Astrocyte of the cerebellum (primary cell): ENCODE results near the gene KCTD5.

Source experiments
- DNase-seq: peaks from one replicate; pipeline ENCODE4 v3.0.0-alpha.2; 2011; ENCODE audit warnings: low read depth
- H3K4me3 ChIP-seq: 2 replicates; pipeline ENCODE4 v1.5.1; 2011; ENCODE audit warnings: mild to moderate bottlenecking, low read depth, low read length, moderate library complexity
- in situ Hi-C: cut with HindIII; loops from 2 replicates; pipeline ENCODE4 v1.10.0; 2017; ENCODE audit warnings: low sequenced_read_pairs
- TF ChIP-seq, protein P1 (sequence below): IDR thresholded peaks from 2 replicates; pipeline ENCODE4 v1.5.1; 2012; ENCODE audit warnings: low read length, low read depth, moderate library complexity, mild to moderate bottlenecking; ENCODE audit errors: missing control alignments

Gene KCTD5

DNA sequence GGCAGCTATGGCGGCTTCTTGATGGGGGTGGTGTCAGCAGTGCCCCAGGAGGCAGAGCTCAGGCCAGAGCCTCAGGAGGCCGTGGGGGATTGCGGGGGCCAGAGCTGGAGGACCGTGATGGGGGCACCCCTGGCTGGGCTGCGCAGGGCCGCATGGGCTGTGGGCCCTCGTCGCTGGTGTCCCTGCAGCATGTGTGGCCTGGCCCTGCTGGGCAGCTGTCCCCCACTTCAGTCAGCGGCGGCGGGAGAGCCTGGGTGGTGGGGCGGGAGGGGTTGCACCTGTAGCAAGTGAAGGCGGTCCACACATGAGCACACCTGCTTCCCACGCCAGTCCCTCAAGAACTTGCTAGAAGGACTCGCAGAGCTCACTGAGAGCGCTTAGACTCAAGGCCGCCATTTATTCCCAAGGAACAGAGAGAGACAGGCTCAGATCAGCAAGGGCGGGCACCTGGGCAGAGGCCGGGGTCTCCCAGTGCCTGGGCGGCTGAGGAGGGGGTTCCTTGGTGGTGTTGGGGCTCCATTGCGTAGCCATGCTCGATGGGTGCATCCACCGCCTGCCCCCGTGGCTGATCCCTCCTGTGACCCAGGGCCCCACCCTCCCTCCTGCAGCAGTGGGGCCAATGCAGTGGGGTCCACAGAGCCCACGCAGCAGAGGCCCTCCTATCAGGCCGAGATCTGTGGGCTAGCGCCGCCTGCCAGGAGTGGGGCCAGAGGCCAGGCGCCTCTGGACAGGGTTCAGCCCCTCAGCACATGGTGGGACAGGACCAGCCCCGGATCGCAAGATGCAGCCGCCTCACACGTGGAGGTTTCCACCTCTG is 22.1 kb downstream of the KCTD5 start:
- no peak for DNase-seq
- TF ChIP-seq, protein P1, sequence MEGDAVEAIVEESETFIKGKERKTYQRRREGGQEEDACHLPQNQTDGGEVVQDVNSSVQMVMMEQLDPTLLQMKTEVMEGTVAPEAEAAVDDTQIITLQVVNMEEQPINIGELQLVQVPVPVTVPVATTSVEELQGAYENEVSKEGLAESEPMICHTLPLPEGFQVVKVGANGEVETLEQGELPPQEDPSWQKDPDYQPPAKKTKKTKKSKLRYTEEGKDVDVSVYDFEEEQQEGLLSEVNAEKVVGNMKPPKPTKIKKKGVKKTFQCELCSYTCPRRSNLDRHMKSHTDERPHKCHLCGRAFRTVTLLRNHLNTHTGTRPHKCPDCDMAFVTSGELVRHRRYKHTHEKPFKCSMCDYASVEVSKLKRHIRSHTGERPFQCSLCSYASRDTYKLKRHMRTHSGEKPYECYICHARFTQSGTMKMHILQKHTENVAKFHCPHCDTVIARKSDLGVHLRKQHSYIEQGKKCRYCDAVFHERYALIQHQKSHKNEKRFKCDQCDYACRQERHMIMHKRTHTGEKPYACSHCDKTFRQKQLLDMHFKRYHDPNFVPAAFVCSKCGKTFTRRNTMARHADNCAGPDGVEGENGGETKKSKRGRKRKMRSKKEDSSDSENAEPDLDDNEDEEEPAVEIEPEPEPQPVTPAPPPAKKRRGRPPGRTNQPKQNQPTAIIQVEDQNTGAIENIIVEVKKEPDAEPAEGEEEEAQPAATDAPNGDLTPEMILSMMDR, result no peak
- in situ Hi-C loops, result no loop called here
- no peak overlapping the region for H3K4me3 ChIP-seq

DNA sequence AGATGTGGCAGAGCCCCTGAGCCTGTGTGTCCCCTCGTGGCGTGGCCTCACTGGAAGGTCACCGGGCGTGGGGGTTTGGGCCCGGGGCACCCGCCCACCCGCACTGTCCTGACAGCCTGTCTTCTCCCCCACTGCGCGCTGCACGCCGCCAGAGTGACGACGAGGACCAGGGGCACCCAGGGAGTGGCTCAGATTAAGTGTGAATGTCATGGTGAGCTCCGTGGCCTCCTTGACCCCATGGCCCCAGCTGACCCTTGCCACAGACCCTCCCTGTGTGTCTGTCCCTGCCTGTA is 22.6 kb downstream of the KCTD5 start:
- no peak overlapping the region for H3K4me3 ChIP-seq
- no peak for DNase-seq
- TF ChIP-seq, protein P1, result no peak
- in situ Hi-C loops, result no loop called here

DNA sequence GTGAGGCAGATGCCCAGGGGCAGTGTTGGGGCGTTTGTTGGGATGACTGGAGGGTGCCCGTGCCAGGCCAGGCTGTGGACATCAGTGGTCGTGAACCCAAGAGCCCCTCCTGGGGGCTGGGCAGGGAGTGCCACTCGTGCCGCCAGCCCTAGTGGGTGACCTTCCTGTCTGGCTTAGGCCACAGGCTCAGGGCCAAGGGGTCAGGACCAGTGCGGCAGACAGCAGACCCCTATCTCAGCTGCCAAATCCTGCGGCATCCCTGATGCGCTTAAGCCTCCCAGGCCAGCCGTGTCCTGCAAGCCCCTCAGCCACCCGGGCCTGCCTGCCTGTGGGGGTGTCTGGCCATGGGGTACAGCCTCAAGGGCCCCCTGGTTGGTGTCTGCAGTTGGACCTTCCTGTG is 23.0 kb downstream of the KCTD5 start:
- DNase-seq, result no peak
- TF ChIP-seq, protein P1, result no peak
- in situ Hi-C loops, result no loop called here
- no peak overlapping the region for H3K4me3 ChIP-seq

DNA sequence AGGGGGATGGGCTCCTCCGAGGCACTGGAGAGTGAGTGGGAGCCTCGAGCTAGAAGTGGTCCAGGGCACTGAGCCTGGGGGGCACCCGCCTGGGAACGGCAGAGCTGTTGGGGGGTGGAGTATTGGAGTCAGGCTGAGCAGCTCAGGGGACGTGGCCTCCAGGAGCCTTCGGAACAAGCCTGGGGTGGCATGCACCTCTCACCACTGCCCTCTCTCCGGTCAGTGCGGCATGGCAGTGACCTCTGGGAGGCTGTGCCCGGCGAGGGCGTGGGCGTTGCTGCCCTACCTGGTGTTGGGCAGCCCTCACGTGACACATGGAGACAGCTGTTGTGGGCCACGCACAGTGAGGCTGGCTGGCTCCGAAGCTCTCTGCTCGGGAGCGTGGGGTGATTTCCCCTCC is 23.8 kb downstream of the KCTD5 start:
- H3K4me3 ChIP-seq, result no peak overlapping the region
- in situ Hi-C loops, result no loop called here
- TF ChIP-seq, protein P1, result no peak
- no peak for DNase-seq

DNA sequence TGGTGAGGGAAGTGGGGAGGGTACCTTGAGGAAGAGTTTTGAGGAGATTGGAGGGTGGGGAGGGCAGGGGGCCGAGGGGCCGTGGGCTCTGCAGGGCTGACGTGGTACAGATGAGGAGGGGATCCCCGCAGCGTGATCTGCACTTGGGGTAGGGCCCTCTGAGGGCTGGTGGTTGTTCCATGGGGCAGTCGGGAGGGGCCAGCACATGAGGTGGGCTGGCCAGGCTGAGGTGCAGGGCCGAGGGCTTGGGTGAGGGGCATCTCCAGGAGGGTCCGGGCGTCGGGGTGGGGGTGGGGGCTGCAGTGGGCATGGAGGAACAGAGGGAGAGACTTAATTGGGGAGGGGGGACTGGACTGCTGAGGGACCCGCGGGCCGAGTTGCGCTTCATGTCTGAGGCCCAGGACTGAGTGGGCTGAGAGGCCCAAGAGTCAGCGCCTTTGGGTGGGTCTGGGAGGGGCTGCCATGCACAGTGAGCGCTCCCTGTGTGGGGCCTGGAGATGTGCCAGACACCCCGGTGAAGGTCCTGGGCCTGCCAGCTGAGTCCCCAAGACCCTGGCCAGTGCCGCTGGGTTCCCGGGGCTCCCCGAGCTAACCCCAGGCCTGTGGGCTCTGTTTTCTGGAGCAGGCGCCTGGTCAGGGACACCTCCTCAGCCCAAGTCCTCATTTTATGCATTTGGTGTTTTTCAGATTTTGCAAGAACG is 24.4 kb downstream of the KCTD5 start:
- H3K4me3 ChIP-seq, result no peak overlapping the region
- in situ Hi-C loops, result no loop called here
- DNase-seq, result no peak
- TF ChIP-seq, protein P1, result no peak

DNA sequence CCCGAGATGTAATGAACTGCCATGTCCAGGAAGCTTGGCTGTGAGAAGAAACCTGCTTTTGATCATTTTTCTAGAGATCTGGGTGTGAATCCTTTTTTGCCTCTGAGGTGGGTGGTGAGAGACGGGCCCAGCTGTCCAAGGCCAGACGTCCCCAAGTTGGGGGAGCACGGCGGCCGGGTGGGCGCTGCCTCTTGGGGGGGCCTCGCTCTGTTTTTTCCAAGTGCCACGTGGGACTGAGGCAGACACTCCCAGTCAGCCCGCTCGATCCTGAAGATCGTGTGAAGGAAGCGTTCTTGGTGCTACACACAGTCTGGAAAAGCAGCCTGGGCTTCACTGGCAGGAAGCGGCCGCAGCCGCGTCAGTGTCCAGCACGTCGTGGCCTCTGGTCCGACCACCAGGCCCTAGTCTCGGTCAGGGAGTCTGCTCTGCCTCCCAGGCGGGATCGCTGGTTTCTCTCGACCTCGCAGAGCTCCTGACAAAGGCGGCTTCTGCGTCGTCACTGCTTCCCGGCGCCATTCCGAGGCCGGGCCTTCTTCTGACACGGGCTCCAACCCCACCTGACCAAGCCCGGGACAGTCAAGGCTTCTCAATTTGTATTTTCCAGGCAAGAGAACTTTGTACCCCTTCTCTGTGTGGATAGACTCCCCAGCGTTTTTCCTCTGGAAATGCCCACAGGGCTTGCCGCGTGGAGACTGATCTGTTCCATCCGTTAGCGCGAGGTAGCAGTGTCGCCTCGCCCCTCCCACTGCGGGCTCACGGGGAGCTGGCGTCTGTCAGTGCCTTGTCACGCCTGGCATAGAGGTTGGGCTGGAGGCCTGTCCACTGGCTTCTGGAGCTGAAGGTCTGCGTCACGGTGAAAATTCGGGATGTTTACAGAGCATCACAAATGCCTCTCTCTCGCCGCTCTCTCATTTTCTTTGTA is 25.3 kb downstream of the KCTD5 start:
- no peak for DNase-seq
- TF ChIP-seq, protein P1, result no peak
- in situ Hi-C loops, result no loop called here
- H3K4me3 ChIP-seq, result no peak overlapping the region
